HAP-1 (cell line): Measurements from ENCODE around the gene NID1.

ENCODE experiments used
- DNase-seq, 2 experiments: peaks; one replicate each; pipeline ENCODE4 v3.0.0-alpha.2; 2016 to 2020; ENCODE audit warnings: low spot score in 2 of 2
- H3K27me3 ChIP-seq: fragments of 250-450 bp; sonication (Bioruptor Pico); 2 replicates; pipeline ENCODE4 v1.5.1; 2020; ENCODE audit warnings: low read depth, mild to moderate bottlenecking, moderate library complexity
- H3K36me3 ChIP-seq: fragments of 250-450 bp; sonication (Bioruptor Pico); replicated peaks from 2 replicates; pipeline ENCODE4 v1.5.1; 2020; ENCODE audit warnings: mild to moderate bottlenecking
- H3K4me1 ChIP-seq: fragments of 250-450 bp; sonication (Bioruptor Pico); 2 replicates; pipeline ENCODE4 v1.5.1; 2020; ENCODE audit warnings: mild to moderate bottlenecking
- H3K4me3 ChIP-seq: fragments of 250-450 bp; sonication (Bioruptor Pico); 2 replicates; pipeline ENCODE4 v1.5.1; 2020; ENCODE audit warnings: mild to moderate bottlenecking, moderate library complexity
- H3K9me3 ChIP-seq: fragments of 250-450 bp; sonication (Bioruptor Pico); 2 replicates; pipeline ENCODE4 v1.5.1; 2020; ENCODE audit warnings: mild to moderate bottlenecking, moderate library complexity
- in situ Hi-C: fragments of 300-500 bp; cut with MboI; formaldehyde crosslinking; loops from 3 replicates; pipeline ENCODE4 v1.14.3; 2020; ENCODE audit warnings: low sequenced_read_pairs, inconsistent platforms, mixed read lengths

Gene NID1

GRCh38 chr1:235941876-235942624 lies 122.8 kb downstream of the NID1 start:
- no peak for DNase-seq
- Histone ChIP-seq H3K36me3 (no peaks in the 10 kb centered on the region), H3K4me3 (no peak overlapping the region), H3K4me1 (no peaks in the 10 kb centered on the region), H3K27me3 (no peaks in the 10 kb centered on the region), H3K9me3 (no peaks in the 10 kb centered on the region)
- in situ Hi-C loops: no loop called here

GRCh38 chr1:235940285-235940684 lies 124.6 kb downstream of the NID1 start:
- H3K9me3 ChIP-seq: no peaks in the 10 kb centered on the region
- in situ Hi-C loops: no loop called here
- DNase-seq: no peak
- no peaks in the 10 kb centered on the region for H3K27me3 ChIP-seq
- H3K4me3 ChIP-seq: no peak overlapping the region
- peaks cover 1% of the 10 kb centered on the region; the same call in 1 of the 2 replicates for H3K4me1 ChIP-seq
- H3K36me3 ChIP-seq: no peaks in the 10 kb centered on the region

- Histone ChIP-seq H3K36me3 (no peaks in the 10 kb centered on the region), H3K4me3 (no peak overlapping the region), H3K4me1 (peaks cover 5% of the 10 kb centered on the region; the same call in 1 of the 2 replicates)
Measured at GRCh38 chr1:235939480-235939775, 125.5 kb downstream of the NID1 start.

GRCh38 chr1:235938709-235939479 lies 126.0 kb downstream of the NID1 start:
- no peaks in the 10 kb centered on the region for H3K27me3 ChIP-seq
- in situ Hi-C loops: no loop called here
- DNase-seq: no peak
- H3K36me3 ChIP-seq: no peaks in the 10 kb centered on the region
- no peak overlapping the region for H3K4me3 ChIP-seq
- H3K4me1 ChIP-seq: peaks cover 5% of the 10 kb centered on the region; the same call in 1 of the 2 replicates
- no peaks in the 10 kb centered on the region for H3K9me3 ChIP-seq

More at GRCh38 chr1:235939480-235939775, 125.5 kb downstream of the NID1 start:
- Histone ChIP-seq H3K9me3 (no peaks in the 10 kb centered on the region), H3K27me3 (no peaks in the 10 kb centered on the region)
- DNase-seq: no peak
- in situ Hi-C loops: no loop called here

- H3K4me3 ChIP-seq: no peak overlapping the region
- DNase-seq: no peak
- H3K9me3 ChIP-seq: no peaks in the 10 kb centered on the region
- in situ Hi-C loops: no loop called here
- H3K4me1 ChIP-seq: peaks cover 5% of the 10 kb centered on the region; the same call in 1 of the 2 replicates
- no peaks in the 10 kb centered on the region for H3K27me3 ChIP-seq
- H3K36me3 ChIP-seq: no peaks in the 10 kb centered on the region
Measured at GRCh38 chr1:235937123-235937522, 127.8 kb downstream of the NID1 start.

- no peaks in the 10 kb centered on the region for H3K36me3 ChIP-seq
- no peaks in the 10 kb centered on the region for H3K9me3 ChIP-seq
- peaks cover 5% of the 10 kb centered on the region; the same call in 1 of the 2 replicates for H3K4me1 ChIP-seq
- no peak for DNase-seq
- no peak overlapping the region for H3K4me3 ChIP-seq
- H3K27me3 ChIP-seq: no peaks in the 10 kb centered on the region
- in situ Hi-C loops: no loop called here
Measured at GRCh38 chr1:235935235-235936225, 129.4 kb downstream of the NID1 start.

- no peak overlapping the region for H3K4me3 ChIP-seq
- in situ Hi-C loops: no loop called here
- no peaks in the 10 kb centered on the region for H3K27me3 ChIP-seq
- no peaks in the 10 kb centered on the region for H3K9me3 ChIP-seq
- no peak for DNase-seq
- peaks cover 5% of the 10 kb centered on the region; the same call in 1 of the 2 replicates for H3K4me1 ChIP-seq
- H3K36me3 ChIP-seq: no peaks in the 10 kb centered on the region
Measured at GRCh38 chr1:235933766-235934116, 131.1 kb downstream of the NID1 start.

- H3K27me3 ChIP-seq: no peaks in the 10 kb centered on the region
- H3K36me3 ChIP-seq: no peaks in the 10 kb centered on the region
- no peaks in the 10 kb centered on the region for H3K9me3 ChIP-seq
- in situ Hi-C loops: no loop called here
- no peak for DNase-seq
- H3K4me1 ChIP-seq: peaks cover 5% of the 10 kb centered on the region; the same call in 1 of the 2 replicates
- no peak overlapping the region for H3K4me3 ChIP-seq
Measured at GRCh38 chr1:235933017-235933765, 131.7 kb downstream of the NID1 start.

GRCh38 chr1:235932090-235932510 lies 132.8 kb downstream of the NID1 start:
- Histone ChIP-seq H3K27me3 (no peaks in the 10 kb centered on the region), H3K9me3 (no peaks in the 10 kb centered on the region), H3K4me1 (peaks cover 5% of the 10 kb centered on the region; the same call in 1 of the 2 replicates), H3K36me3 (no peaks in the 10 kb centered on the region), H3K4me3 (no peak overlapping the region)
- in situ Hi-C loops: no loop called here
- DNase-seq: no peak

GRCh38 chr1:235931171-235931738 lies 133.6 kb downstream of the NID1 start:
- no peaks in the 10 kb centered on the region for H3K36me3 ChIP-seq
- peaks cover 5% of the 10 kb centered on the region; the same call in 1 of the 2 replicates for H3K4me1 ChIP-seq
- no peak for DNase-seq
- no peaks in the 10 kb centered on the region for H3K9me3 ChIP-seq
- no peaks in the 10 kb centered on the region for H3K27me3 ChIP-seq
- in situ Hi-C loops: no loop called here
- H3K4me3 ChIP-seq: no peak overlapping the region

- in situ Hi-C loops: no loop called here
- no peak for DNase-seq
- no peak overlapping the region for H3K4me3 ChIP-seq
- H3K9me3 ChIP-seq: no peaks in the 10 kb centered on the region
- H3K4me1 ChIP-seq: peaks cover 5% of the 10 kb centered on the region; the same call in 1 of the 2 replicates
- no peaks in the 10 kb centered on the region for H3K27me3 ChIP-seq
- H3K36me3 ChIP-seq: no peaks in the 10 kb centered on the region
Measured at GRCh38 chr1:235930543-235930942, 134.3 kb downstream of the NID1 start.

- Histone ChIP-seq H3K4me3 (no peak overlapping the region), H3K4me1 (no peaks in the 10 kb centered on the region), H3K36me3 (no peaks in the 10 kb centered on the region), H3K9me3 (no peaks in the 10 kb centered on the region), H3K27me3 (no peaks in the 10 kb centered on the region)
- in situ Hi-C loops: no loop called here
- DNase-seq: no peak
Measured at GRCh38 chr1:235929216-235929615, 135.7 kb downstream of the NID1 start.

GRCh38 chr1:235928197-235928596 lies 136.7 kb downstream of the NID1 start:
- Histone ChIP-seq H3K4me3 (no peak overlapping the region), H3K27me3 (no peaks in the 10 kb centered on the region), H3K36me3 (no peaks in the 10 kb centered on the region), H3K4me1 (no peaks in the 10 kb centered on the region), H3K9me3 (no peaks in the 10 kb centered on the region)
- DNase-seq: no peak
- in situ Hi-C loops: no loop called here
